Measurements from ENCODE around the gene LPCAT3. TPM values are rescaled to one million over a fixed set of nuclear protein-coding genes. Genes with fewer than 3 reads are reported as not detected.
A peak's percentile ranks its signal among the peaks of the same experiment; 100 is the strongest.
"Not testable (repeated sequence)": the region's sequence is repeated elsewhere in the genome, so short reads cannot be mapped to it uniquely, and the experiment has no call there.

The LPCAT3 gene
- 10 to 100 TPM; 24.2 to 29.0 TPM for total RNA-seq
- long read RNA-seq, donor 1, transcript LPCAT3-201 (13 exons, 2,268 nt): major isoform, 16 of 23 reads
- long read RNA-seq, donor 1, partial matches to known transcripts: 2 of 23 reads
- long read RNA-seq, donor 1, other reads (novel, unspliced or antisense): 5 of 23 reads
- long read RNA-seq, donor 2, transcript LPCAT3-201 (13 exons, 2,268 nt): major isoform, 38 of 55 reads
- long read RNA-seq, donor 2, partial matches to known transcripts: 11 of 55 reads
- long read RNA-seq, donor 2, other reads (novel, unspliced or antisense): 6 of 55 reads

DNA sequence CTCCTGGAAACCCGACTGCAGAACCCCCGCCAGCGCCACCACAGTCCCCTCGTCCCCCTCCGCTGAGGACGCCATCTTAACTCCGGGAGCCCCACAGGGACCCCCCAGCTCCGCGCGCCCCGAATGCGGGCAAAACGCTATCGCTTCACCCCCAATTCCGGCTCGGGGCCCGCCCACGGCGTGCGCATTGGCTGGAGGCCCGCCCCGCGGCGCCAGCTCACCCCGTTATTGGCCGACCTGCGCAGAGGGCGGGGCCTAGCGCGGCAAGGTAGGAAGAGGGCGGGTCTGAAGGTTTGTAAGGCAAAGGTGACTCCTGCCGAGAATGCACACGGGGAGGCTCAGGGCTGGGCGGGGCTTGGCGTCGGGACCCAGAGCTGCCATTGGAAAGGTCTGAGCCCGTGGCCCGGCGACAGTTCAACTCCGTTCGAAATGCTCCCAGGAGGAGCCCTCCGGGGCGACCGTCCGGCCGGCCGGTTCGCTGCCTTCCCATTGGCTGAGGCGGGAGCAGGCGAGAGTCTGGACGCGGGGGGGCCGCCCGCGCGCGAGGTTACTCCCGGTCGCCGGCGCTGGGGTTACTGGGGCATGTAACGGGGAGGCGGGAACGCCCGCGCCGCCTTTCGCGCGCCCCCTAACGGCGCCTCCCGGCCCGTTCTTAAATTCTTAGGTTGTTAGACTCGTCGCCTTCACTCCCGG, at the start of gene LPCAT3:
Gene LPCAT3 (minus strand): TSS at position 127 of the 693 bp plus-strand sequence. CDS start 52 bp downstream, at position 75.
- intact Hi-C loops (cut with DNase I): no loop called here
- peak; percentile 99 for DNase-seq (ENCODE audit: low spot score)

DNA sequence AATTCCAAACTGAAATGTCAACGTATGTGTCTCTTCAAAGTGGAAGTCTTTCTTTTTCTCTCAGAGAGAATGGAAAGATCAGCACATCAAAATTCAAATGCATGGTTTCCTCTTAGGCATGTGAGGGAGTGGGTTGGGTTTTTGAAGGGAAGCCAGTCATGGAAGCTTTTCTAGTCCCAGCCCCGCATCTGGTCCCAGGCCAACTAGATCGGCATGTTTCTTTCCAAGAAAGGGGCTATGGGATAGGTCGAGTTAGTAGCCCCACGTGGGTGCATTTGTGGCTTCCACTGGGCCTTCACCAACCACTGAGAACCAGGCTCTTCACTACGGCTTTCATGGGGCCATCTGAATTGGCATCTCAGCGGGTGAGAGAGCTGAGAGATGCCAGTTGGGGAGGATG, 48.8 kb upstream of the LPCAT3 start:
- intact Hi-C loops (cut with DNase I): no loop called here
- DNase-seq (ENCODE audit: low spot score): no peak

- intact Hi-C loops (cut with DNase I): no loop called here
- no peak for DNase-seq (ENCODE audit: low spot score)
These were observed 48.3 kb upstream of the LPCAT3 start for GRCh38 chr12:7066596-7066995.

- intact Hi-C loops (cut with DNase I): no loop called here
- no peak for DNase-seq (ENCODE audit: low spot score)
These were observed 46.9 kb upstream of the LPCAT3 start for GRCh38 chr12:7065073-7065623.

- DNase-seq (ENCODE audit: low spot score): no peak
- intact Hi-C loops (cut with DNase I): loop anchor here in 1 of 2 donors (5.0 kb wide), 1 partner anchor 48 kb away; no protein-coding TSS in a partner anchor
These were observed 46.2 kb upstream of the LPCAT3 start for GRCh38 chr12:7064516-7064915.

GRCh38 chr12:7061596-7061995, 43.3 kb upstream of the LPCAT3 start:
- intact Hi-C loops (cut with DNase I): loop anchor here in 1 of 2 donors (2.0 to 5.0 kb wide), 2 partner anchors 29 to 51 kb away; no protein-coding TSS in a partner anchor
- DNase-seq (ENCODE audit: low spot score): no peak

DNA sequence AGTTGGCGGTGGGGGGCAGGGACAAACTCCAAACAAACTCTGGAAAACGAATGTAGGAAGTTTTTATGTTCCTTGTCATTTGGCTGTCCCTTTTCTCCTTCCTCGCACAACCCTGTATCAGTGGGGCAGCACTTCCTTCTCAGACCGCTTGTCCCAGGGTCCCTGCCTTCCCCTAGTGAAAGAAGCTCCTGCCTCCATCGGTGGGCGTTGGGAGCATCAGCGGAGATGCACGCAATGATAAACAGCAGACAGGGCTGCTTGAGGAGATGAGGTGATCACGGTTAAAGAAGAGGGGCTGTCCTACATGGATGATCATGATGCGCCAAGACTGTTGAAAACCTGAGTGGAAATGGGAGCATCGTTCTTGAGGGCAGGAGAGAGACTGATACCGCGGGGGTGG, 42.9 kb upstream of the LPCAT3 start:
- DNase-seq (ENCODE audit: low spot score): no peak

DNA sequence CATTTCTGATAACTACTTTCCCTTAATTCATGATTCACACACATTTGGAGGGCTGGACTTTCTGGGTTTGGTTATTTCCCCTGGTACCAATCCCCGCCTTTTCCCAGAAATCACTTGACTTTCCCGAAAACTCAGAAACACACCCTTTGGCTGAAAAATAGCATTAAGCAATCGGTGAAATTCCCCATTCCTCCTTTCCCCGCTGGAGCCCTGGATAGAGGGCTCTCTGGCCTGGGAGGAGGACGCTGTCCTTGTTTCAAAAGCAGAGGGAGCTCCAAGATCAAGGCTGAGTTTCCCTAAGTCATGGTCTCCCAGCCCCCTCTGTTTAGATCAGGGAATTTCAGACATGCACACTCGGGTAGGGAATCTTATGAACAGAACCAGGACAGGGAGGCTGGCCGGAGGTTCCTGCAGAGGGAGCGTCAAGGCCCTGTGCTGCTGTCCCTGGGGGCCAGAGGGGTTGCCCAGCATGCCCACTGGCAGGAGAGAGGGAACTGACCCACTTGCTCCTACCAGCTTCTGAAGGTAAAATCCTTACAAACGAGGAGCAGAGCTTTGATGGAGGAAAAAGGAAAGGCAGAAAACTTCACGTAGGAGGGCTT, 42.2 kb upstream of the LPCAT3 start, which contains the start of gene C1S:
Gene C1S (plus strand): TSS at position 366 of the 602 bp plus-strand sequence. CDS start 1,195 bp downstream, outside the sequence.
- intact Hi-C loops (cut with DNase I): loop anchor here in 1 of 2 donors (2.0 to 5.0 kb wide), 2 partner anchors 30 to 52 kb away; no protein-coding TSS in a partner anchor
- peak; percentile 87 for DNase-seq (ENCODE audit: low spot score)

More for the DNA sequence above, 42.9 kb upstream of the LPCAT3 start:
- intact Hi-C loops (cut with DNase I): loop anchor here in 1 of 2 donors (2.0 to 5.0 kb wide), 2 partner anchors 30 to 51 kb away; no protein-coding TSS in a partner anchor

- DNase-seq (ENCODE audit: low spot score): no peak
- intact Hi-C loops (cut with DNase I): loop anchor here (2.0 to 10.0 kb wide), 3 partner anchors 31 to 55 kb away; no protein-coding TSS in a partner anchor
These were observed 41.5 kb upstream of the LPCAT3 start for GRCh38 chr12:7059780-7060179.

DNA sequence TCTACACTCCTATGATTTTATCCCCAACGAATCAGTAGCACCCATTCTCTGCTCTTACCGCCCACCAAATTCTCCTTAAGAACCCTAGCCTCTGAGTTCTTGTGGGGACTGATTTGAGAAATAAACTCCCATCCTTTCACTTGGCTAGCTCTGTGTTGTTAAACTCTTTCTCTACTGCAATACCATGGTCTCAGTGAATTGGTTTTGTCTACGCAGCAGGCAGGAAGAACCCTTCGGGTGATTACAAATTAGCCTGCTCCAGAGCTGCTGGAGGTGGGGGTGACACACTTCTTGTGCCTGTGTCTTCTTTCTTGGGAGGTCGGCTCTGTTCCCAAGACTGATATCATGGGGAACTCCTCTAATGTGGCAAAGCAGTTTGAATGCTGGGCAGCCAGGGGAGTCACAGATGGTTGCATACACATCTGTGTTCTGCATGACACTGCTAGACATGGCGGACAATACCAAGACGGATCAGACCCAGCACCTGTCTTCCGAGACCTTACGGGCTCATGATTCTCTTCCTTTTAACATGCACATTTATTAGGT, 40.6 kb upstream of the LPCAT3 start:
- intact Hi-C loops (cut with DNase I): loop anchor here in 1 of 2 donors (10.0 kb wide), 1 partner anchor 56 kb away; no protein-coding TSS in a partner anchor
- DNase-seq (ENCODE audit: low spot score): no peak

DNA sequence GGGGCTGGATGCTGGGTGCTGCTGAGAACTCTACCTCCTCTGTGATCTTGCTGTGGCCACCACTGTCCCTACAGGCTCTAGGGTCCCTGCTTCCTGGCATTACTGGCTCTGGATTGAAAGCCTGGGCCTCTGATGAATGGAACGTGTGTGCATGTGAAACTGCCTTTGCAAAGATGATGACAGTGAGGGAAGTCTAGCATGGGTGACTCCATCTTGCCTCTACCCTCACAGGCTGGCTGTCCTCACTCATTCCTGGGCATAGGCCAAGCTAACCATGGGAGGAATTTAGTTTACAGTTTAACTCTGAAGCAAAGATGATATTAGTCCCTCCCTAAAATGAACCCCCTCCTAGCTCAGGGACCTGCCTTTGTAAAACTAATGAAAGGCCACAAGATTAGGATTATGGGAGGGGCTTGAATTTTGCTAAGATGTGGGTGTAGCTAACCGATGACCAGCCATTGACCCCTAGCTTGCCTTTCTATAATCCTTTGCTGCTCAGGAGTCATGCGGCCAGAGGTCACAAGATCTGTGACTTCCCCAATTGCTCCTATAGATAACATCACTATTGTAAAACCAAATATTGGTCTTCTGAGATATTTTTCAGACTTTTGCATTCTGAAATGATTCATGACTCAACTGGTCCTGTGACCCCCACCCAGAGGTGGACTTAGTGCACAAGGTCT, 40.0 kb upstream of the LPCAT3 start:
- no peak for DNase-seq (ENCODE audit: low spot score)
- intact Hi-C loops (cut with DNase I): loop anchor here in 1 of 2 donors (10.0 kb wide), 1 partner anchor 56 kb away; no protein-coding TSS in a partner anchor

DNA sequence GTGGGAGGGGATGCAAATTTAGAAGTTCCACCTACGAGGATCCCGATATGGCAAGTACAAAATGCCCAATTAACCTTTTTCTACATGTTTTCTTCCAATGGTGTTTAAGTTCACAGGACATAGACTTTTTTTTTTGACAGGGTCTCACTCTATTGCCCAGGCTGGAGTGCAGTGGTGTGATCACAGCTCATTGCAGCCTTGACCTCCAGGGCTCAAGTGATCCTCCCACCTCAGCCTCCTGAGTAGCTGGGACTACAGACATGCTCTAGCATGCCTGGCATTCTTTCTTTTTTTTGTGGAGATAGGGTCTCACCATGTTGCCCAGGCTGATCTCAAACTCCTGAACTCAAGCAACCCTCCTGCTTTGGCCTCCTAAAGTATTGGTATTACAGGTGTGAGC, 37.5 kb upstream of the LPCAT3 start:
- intact Hi-C loops (cut with DNase I): loop anchor here in 1 of 2 donors (10.0 kb wide), 1 partner anchor 59 kb away; no protein-coding TSS in a partner anchor
- not testable (repeated sequence) for DNase-seq (ENCODE audit: low spot score)

- intact Hi-C loops (cut with DNase I): loop anchor here in 1 of 2 donors (10.0 kb wide), 1 partner anchor 60 kb away; no protein-coding TSS in a partner anchor
- no peak for DNase-seq (ENCODE audit: low spot score)
These were observed 36.6 kb upstream of the LPCAT3 start for GRCh38 chr12:7054925-7055324.

DNA sequence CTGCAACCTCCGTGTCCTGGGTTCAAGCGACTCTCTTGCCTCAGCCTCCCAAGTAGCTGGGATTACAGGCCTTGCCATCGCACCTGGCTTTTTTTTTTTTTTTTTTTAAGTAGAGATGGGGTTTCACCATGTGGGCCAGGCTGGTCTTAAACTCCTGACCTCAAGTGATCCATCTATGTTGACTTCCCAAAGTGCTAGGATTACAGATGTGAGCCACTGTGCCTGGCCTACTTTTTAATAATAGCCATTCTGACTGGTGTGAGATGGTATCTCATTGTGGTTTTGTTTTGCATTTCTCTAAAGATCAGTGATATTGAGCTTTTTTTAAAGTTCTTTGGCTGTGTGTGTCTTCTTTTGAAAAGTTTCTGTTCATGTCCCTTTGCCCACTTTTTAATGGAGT, 31.7 kb upstream of the LPCAT3 start:
- not testable (repeated sequence) for DNase-seq (ENCODE audit: low spot score)
- intact Hi-C loops (cut with DNase I): loop anchor here in 1 of 2 donors (10.0 kb wide), 1 partner anchor 65 kb away; no protein-coding TSS in a partner anchor

GRCh38 chr12:7049445-7049951, 31.2 kb upstream of the LPCAT3 start:
- DNase-seq (ENCODE audit: low spot score); intact Hi-C loops (cut with DNase I): not testable (repeated sequence)

DNA sequence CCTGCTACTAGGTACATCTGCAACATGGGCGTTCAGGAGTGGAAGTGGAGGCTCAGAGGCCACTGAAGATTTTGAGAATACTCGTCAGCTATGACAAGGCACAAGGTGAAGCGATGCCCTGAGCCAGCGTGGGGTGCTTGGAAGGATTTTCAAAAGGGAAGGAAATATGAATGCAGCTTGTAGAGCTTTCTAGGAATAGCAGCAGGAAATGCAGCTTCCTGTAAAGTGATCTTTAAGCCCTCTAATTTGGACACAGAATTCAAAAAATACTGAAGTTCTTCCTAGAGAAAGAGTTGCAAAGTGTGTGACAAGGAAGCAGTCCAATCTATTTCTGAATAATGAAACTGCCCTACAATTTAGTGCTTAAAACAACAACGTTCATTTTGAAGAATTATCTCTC, 29.0 kb upstream of the LPCAT3 start:
- intact Hi-C loops (cut with DNase I): no loop called here
- no peak for DNase-seq (ENCODE audit: low spot score)

DNA sequence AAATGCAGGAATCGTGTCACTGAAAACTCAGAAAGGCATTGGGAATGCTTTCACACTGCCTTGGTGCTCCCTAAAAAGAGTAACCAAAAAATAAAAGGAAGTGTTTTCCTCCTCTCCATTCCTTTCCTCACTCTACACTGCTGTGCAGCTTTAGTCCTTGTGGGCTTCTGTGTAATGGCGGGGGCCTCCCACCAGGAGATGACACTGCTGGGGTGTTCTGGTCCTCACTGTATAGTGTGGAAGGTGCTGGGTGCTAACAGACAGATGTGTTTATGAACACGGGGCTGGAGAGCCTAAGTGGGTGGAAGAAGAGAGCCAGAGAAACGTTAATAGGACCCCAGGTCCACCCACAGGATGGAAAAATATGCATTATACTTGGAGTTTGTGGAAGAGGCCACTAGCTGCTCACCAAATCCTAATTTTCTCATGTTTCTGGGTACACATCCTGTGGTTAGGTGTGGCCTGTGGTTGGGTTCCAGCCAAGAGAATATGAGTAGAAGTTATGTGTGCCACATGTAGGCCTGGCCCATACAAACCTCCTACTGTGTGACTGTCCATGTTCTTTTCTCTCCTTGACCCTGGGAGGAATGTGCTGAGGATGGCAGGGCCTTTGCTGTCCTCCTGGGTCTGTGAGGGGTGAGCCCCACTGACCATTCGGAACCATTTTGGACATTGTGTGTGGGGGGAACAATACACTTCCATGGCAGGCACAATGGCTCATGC, 28.3 kb upstream of the LPCAT3 start:
- intact Hi-C loops (cut with DNase I): no loop called here
- no peak for DNase-seq (ENCODE audit: low spot score)
